HG03097 (cell line): ENCODE data around the gene HINFP.
A peak's percentile ranks its signal among the peaks of the same experiment; 100 is the strongest.

Experiments
- ATAC-seq: cut with Tn5 transposase; IDR thresholded peaks from one replicate; pipeline ENCODE4 v1.9.1; 2021; ENCODE audit not compliant: unreplicated experiment, low FRiP score

HINFP gene, protein sequence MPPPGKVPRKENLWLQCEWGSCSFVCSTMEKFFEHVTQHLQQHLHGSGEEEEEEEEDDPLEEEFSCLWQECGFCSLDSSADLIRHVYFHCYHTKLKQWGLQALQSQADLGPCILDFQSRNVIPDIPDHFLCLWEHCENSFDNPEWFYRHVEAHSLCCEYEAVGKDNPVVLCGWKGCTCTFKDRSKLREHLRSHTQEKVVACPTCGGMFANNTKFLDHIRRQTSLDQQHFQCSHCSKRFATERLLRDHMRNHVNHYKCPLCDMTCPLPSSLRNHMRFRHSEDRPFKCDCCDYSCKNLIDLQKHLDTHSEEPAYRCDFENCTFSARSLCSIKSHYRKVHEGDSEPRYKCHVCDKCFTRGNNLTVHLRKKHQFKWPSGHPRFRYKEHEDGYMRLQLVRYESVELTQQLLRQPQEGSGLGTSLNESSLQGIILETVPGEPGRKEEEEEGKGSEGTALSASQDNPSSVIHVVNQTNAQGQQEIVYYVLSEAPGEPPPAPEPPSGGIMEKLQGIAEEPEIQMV

DNA sequence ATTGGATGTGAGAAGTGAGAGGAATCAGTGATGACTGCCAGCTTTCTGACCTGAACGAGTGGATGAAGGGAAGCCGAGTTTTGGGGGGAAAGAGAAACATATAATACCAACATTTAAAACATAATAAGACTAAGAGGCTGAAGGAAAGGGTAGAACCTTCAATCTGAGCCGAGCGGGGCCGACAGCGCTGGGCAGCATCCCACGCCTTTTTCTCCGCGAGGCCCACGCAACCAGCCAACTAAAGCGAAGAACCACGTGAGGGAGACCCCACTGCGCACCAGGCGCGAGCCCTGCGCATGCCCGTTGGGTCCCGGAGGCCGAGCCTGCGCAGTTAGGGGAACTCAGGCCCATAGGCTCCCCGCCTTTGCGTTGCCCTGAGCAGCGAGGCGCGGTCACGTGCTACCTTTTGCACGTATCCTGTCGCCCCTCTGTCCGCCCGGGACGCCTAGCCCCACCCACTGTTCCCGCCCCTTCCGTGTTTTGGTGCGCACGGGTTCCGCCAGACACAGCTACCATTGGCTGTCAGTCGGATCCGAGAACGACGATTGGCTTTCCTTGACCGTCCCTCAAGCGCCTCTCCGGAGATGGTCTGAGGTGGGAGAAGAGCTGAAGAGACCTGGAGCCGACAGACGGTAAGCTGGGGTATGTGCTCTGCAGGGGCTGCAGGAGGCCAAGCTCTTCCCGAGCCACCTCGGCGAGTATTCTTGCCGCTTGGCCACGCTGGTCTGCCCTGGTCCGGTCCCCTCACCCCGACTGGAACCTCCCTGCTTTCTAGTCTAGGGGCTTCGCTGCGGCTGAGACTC is at the start of gene HINFP:
TSS of gene HINFP (plus strand) at position 573 of the 803 bp plus-strand sequence. CDS start 5,365 bp downstream, outside the sequence.
- ATAC-seq, result peak; percentile 94

DNA sequence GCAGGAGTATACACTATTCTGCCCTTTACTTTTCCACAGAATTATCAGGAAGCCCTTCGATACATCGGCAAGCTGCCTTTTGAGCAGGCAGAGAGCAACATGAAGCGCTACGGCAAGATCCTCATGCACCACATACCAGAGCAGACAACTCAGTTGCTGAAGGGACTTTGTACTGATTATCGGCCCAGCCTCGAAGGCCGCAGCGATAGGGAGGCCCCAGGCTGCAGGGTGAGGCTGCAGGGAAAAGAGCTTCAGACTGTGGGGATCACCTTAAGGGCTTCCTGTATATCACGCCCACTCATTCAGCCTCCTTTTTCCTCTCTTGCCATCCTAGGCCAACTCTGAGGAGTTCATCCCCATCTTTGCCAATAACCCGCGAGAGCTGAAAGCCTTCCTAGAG is 43.5 kb upstream of the HINFP start:
- ATAC-seq, result no peak

DNA sequence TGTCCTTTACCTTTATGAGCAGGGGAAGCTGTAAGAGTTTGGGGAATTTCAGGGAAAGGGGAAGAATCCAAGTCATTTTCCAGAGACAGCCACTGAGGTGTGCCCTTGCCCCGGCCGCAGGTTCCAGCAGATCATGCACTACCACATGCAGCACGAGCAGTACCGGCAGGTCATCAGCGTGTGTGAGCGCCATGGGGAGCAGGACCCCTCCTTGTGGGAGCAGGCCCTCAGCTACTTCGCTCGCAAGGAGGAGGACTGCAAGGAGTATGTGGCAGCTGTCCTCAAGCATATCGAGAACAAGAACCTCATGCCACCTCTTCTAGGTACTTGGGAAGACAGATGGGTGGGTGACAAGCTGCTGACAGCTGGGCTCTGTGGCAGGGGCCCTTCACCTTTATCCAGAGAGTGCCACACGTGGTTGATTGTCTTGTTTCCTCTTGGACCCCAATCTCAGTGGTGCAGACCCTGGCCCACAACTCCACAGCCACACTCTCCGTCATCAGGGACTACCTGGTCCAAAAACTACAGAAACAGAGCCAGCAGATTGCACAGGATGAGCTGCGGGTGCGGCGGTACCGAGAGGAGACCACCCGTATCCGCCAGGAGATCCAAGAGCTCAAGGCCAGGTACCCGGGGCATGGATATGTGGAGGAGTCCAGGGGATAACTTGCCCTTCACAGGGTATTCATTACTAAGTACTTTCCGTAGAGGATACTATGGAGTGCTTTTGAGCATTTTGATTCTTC is 42.5 kb upstream of the HINFP start:
- no peak for ATAC-seq

DNA sequence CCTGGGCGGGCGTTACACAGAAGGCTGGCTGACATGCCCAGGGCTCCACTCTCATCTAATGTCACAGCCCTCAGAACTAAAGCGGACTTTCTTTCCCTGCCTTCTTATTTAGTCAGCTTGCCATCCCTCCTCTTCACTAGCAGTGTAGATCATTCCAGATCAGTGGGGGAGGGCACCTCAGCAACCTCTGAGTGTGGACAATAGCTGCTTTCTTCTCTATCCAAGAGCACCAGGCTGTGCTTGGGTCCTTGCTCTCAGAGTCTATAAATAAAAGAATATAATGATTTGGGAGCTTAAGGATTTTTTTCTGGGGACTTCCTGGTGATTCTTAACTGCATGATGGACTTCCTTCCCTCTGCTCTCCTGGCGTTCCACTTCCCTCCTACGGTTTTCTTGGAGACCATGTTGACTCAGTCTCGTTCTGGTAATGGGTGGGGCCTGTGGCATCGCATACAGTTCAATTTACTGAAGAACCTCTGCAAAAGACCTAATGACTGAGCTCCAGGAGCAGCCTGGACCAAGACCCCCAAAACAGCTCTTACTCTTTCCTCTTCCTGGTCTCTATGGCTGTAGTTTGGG is 39.6 kb upstream of the HINFP start:
- no peak for ATAC-seq

DNA sequence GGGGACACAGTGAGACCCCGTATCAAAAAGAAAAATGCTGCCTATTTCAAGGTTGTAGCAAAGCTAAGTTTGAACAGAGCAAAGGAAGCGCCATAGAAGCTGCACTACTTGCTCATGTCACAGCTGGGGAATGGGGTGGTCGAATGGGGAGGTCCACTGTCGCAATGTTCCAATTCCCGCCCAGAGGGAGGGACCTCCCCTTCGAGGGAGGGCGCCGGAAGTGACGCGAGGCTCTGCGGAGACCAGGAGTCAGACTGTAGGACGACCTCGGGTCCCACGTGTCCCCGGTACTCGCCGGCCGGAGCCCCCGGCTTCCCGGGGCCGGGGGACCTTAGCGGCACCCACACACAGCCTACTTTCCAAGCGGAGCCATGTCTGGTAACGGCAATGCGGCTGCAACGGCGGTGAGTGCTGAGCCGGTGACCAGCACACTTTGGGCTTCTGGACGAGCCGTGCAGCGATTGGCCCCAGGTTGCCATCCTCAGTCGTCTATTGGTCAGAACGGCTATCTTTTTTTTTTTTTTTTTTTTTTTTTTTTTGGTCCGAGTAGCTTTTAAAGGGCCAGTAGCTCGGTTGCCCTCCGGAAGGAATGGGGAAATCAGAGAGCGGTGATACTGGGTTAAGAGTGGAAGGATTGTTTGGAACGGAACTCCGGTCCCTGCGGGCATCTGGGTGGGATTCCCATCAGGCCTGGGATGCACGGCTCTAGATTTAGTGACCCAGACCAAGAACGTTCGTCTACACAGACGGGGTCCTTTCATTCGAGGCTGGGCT is 36.5 kb upstream of the HINFP start, which contains the start of gene HMBS:
TSS of gene HMBS (plus strand) at position 219 of the 774 bp plus-strand sequence. CDS start at position 372, 153 bp downstream.
- ATAC-seq, result peak; percentile 63

DNA sequence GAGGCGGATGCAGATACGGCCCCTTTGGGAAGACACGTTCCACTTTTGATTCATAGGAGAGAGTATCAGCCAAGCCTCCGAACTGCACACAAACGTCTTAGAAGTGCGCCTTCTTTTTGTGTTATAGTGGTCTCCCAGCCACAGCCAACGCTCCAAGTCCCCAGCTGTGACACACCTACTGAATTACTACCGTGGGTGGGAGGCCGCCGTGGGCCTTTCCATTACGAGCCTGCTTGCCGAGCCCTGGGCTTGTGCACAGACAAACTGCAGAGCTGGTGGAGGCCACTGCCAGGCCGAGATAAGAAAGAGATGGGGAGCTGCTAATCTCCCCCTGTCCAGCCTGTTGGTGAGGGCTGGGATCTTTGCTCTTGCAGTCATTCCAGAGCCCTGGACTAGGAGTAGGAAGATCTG is 35.9 kb upstream of the HINFP start:
- no peak for ATAC-seq

DNA sequence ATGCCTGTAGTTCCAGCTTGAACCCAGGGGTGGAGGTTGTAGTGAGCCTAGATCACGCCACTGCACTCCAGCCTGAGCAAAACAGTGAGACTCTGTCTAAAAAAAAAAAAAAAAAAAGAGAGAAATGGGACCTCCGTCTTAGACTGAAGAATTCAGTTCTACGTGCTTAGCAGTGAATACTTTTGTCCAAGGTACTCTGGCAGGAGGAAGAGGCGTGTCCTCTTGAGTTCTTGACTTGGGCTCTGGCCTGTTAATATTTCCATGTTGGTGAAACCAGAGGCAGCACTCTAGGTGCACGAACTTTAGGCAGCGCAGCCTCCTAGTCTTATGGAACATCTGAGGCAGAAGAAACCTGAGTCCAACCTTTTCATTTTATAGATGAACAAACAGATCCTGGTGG is 34.3 kb upstream of the HINFP start:
- ATAC-seq, result no peak

DNA sequence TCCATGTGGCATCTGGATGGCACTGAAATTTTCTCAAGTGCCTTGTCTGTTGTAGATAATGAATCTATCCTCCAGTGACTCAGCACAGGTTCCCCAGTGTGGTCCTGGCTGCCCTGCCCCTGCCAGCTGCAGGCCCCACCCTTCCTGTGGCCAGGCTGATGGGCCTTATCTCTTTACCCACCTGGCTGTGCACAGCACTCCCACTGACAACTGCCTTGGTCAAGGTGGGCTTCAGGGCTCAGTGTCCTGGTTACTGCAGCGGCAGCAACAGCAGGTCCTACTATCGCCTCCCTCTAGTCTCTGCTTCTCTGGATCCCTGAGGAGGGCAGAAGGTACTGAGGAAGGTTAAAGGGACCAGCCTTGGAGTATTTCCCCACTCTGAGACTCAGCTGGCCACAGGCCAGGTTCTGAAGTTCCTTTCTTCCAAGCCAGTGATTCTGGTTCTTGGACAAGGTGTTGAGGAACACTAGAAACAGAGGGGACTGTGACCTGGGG is 33.6 kb upstream of the HINFP start:
- no peak for ATAC-seq

DNA sequence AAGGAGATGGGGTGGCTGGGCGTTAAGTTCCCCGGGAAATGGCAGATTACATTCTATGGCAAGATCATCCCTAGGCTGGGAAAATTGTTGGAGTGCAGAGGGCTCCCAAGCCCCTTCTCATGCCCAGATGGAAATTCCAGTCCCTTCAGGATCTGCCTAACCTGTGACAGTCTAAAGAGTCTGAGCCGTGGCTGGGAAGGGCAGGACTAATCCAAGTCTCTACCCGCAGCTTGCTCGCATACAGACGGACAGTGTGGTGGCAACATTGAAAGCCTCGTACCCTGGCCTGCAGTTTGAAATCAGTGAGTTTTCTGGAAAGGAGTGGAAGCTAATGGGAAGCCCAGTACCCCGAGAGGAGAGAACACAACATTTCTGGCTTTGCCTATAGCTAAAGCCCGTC is 33.0 kb upstream of the HINFP start:
- no peak for ATAC-seq

DNA sequence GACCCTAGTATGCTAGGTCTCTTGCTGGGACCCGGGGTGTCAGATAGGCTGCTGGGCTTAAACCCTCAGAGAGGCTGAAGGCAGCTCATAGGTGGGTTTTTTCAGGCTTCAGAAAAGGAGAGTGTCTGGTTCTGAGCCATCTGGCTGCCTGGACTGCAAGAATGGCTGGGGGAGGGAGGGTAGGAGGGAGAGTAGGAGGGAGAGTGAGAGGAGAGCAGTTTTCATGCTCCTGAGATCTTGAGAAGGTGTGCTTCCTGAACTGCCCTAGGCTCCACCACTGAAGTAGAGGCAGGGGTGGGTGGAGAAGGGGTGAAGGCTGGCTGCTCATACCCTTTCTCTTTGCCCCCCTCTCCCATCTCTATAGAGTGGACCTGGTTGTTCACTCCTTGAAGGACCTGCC is 32.1 kb upstream of the HINFP start:
- no peak for ATAC-seq

DNA sequence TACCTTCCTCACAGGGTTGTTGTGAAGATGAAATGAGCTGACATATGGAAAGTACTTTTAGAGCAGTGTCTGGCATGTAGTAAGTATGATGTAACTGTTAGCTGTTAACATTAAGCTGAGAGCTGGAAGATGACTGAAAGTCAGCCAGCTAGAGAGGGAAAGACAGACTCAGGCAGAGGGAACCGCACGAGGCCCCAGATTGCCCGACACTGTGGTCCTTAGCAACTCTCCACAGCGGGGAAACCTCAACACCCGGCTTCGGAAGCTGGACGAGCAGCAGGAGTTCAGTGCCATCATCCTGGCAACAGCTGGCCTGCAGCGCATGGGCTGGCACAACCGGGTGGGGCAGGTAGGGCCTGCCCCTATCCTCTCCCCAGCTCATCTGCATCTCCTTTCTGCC is 30.2 kb upstream of the HINFP start:
- no peak for ATAC-seq

DNA sequence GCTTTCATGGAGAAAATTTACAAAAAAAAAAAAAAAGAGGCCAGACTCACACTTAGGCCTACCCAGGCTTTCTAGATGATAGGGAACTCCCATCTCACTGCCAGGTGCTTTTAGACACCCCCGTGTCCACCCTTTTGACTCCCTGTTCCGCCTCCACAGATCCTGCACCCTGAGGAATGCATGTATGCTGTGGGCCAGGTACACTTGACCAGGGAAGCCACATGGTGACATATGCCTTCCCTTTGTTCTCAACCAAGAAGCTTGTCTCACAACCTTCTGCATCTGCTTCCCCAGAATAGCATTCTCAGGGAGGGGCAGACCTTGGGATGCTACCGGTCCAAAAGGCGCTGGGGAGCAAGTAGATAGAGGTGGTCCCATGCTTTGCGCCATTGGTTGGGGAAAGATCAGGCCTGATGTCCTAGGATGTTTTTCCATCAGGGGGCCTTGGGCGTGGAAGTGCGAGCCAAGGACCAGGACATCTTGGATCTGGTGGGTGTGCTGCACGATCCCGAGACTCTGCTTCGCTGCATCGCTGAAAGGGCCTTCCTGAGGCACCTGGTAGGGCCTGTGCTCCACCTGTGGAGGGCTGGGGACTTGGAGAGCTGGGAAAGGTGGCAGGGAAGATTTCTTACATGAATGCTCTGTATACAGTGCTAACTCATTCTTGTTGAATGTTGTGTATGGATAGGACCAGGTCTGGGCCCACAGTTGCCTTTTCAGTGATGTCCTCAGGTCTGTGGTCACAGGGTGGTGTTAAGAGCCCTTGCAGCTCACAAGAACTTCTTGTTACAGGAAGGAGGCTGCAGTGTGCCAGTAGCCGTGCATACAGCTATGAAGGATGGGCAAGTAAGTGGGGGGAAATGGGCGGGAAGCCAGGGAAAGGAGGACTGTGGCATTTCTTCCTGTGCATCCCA is 29.2 kb upstream of the HINFP start:
- ATAC-seq, result no peak

DNA sequence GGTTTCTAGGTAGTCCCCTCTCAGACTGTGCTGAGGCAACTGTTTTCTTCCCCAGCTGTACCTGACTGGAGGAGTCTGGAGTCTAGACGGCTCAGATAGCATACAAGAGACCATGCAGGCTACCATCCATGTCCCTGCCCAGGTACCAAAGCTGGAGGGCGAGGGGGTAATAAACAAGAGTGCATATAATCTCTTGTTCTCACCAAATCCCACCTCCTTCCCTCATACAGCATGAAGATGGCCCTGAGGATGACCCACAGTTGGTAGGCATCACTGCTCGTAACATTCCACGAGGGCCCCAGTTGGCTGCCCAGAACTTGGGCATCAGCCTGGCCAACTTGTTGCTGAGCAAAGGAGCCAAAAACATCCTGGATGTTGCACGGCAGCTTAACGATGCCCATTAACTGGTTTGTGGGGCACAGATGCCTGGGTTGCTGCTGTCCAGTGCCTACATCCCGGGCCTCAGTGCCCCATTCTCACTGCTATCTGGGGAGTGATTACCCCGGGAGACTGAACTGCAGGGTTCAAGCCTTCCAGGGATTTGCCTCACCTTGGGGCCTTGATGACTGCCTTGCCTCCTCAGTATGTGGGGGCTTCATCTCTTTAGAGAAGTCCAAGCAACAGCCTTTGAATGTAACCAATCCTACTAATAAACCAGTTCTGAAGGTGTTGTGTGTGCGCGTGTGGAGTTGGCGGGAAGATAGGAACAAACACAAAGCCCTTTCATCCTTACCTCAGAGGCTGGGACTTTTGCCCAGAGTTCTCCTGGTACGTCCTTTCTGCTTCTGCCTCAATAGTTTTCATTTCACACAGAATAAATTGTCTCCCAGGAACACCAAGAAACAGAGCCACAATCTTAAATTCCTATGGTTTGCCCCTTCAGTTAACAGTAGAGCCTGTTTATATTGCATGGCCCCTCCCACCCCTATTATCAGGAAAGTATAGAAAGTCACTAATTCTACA is 28.2 kb upstream of the HINFP start:
- no peak for ATAC-seq

DNA sequence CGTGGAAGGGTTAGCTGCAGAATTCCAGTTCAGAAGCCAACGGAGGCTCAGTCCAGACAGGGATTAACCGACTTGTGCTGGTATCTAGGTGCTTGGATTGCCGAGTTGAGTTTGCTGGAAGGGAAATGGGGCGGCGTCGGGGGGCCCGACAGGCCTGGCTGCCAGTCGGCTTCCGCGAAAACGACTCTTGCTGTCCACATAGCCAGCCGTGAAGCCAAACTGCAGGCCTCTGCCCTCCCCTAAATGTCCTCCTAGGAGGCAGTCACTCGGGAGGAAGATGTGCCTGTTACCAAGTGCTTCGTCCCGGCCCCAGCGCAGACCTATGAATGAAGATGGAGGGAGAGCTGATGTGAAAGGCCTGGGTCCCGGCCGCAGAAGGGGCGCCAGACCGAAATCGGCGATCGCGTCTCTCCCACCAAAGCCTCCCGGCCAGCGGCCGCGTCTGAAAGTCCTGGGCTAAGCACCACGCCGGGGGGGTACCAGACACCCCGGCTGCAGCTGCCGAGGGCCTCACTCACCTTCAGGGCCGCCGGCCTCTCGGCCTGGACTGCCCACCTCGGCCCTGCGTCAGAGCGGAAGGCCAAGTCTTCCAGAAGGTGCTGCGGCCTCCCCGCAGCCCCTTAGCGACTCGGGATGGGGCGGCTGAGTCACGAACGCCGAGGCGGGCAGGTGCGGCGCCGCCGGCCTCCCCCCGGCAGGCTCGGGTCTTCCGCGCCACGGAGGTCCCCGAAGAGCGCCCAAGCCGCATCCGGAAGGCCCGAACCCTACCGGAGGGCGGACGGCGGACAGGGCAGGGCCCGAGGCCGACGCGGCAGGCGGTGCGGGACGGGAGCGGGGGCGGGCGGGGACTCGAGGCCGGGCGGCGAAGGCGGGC is 27.2 kb upstream of the HINFP start:
- ATAC-seq, result peak; percentile 1

DNA sequence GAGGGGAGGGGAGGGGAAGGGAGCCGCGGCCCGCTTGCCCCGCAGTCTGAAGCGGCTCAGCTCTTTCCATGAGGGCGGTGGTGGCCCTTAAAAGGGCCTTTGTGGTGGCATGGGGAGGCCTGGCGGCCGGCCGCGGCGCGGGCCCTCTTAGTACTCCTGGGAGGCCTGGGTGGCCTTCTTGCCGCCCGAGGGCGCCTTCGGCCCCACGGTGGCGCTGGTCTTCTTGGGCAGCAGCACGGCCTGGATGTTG is 26.6 kb upstream of the HINFP start:
- ATAC-seq, result peak; percentile 32

DNA sequence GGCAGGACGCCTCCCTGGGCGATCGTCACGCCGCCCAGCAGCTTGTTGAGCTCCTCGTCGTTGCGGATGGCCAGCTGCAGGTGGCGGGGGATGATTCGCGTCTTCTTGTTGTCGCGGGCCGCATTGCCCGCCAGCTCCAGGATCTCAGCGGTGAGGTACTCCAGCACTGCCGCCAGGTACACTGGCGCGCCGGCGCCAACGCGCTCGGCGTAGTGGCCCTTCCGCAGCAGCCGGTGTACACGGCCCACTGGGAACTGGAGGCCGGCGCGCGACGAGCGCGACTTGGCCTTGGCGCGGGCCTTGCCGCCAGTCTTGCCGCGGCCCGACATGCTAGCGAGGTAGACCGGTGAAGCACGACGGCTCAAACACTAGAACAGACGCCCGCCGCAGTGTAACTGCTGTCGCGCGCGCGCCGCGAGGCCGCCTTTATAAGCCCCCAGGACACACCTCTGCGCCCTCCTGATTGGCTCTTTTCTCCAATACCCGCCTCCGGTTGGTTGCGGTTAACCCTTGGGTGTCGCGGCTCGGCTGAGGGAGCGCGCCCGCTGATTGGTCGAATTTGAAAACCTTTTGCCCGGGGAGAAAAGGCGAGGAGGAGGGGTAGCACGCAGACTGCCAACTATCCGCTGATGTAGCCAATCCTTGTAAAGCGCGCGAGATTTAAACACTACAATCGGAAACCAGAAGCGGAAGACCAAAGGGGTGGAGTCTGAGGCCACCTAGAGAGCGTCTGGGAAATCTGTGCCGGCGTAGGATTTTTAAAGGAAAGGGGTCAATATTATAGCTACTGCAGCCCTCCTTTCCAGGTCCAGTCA is 26.1 kb upstream of the HINFP start:
- ATAC-seq, result peak; percentile 71
